Adrenal gland (tissue), 12 donors: ENCODE measurements around the gene ANTXR2. TPM values are rescaled to one million over a fixed set of nuclear protein-coding genes. Genes with fewer than 3 reads are reported as not detected.

Source experiments
- DNase-seq, 7 donors: peaks; one replicate each; pipeline ENCODE4 v3.0.0-alpha.2; 2019 to 2020
- H3K27ac ChIP-seq, 5 donors: fragments of 200-600 bp; sonication (generic) in 4 of 5; 1 replicate in 3 of 5; 2 replicates in 2 of 5; pipeline versions ENCODE4 v1.5.1 to v1.8.0; 2016 to 2020; ENCODE audit warnings: mild to moderate bottlenecking in 1 of 5
- H3K27me3 ChIP-seq: fragments of 200-600 bp; 2 replicates; pipeline ENCODE4 v1.8.0; 2021
- H3K36me3 ChIP-seq, 2 donors: fragments of 200-600 bp; replicated peaks in 1 of 2; 1 replicate in 1 of 2; 2 replicates in 1 of 2; pipeline versions ENCODE4 v1.5.1 to v1.8.0; 2018 to 2022
- H3K4me1 ChIP-seq, 2 donors: fragments of 200-600 bp; replicated peaks in 1 of 2; 1 replicate in 1 of 2; 2 replicates in 1 of 2; pipeline versions ENCODE4 v1.5.1 to v1.8.0; 2018 to 2021
- H3K4me3 ChIP-seq, 4 donors: fragments of 200-600 bp; sonication (generic) in 3 of 4; one replicate each; pipeline ENCODE4 v1.5.1; 2016 to 2018
- H3K9me3 ChIP-seq, 3 donors: fragments of 200-600 bp; sonication (generic) in 1 of 3; replicated peaks in 1 of 3; 1 replicate in 2 of 3; 2 replicates in 1 of 3; pipeline versions ENCODE4 v1.5.1 to v1.8.0; 2016 to 2021
- CTCF ChIP-seq, 6 experiments: fragments of 450-650 bp in 4 of 6; fragments of 200-600 bp in 2 of 6; sonication (generic) in 1 of 6; IDR thresholded peaks; 1 replicate in 5 of 6; 2 replicates in 1 of 6; pipeline versions ENCODE4 v1.5.1 to v1.8.0; 2016 to 2021; ENCODE audit warnings: antibody characterized with exemption in 6 of 6, mild to moderate bottlenecking in 2 of 6, moderate library complexity in 1 of 6
- POLR2A ChIP-seq, 2 donors: fragments of 450-650 bp; IDR thresholded peaks; one replicate each; pipeline ENCODE4 v1.6.1; 2017; ENCODE audit warnings: antibody characterized with exemption in 2 of 2, mild to moderate bottlenecking in 2 of 2, moderate library complexity in 1 of 2
- WGBS, 4 donors: extraction: QIAGEN DNeasy Blood & Tissue Kit in 2 of 4; methylation state at CpG; one replicate each; pipeline versions ENCODE4 v1.1.5 to v1.1.7; 2013 to 2017; 5-methylcytosine and 5-hydroxymethylcytosine counted together
- intact Hi-C, 2 donors: fragments of 100-400 bp; cut with DNase I; formaldehyde crosslinking; loops; one replicate each; pipeline versions ENCODE4 v1.14.1 to v1.15.0; 2022 to 2023
- polyA plus RNA-seq, 3 donors: library from polyadenylated mRNA; stranded (reverse); fragments of 200-250 nt in 2 of 3; fragments of 350-450 nt in 1 of 3; fragmentation: Illumina TruSeq in 1 of 3; extraction: RNeasy Lipid Tissue Mini Kit (QIAGEN cat#74804) in 1 of 3; gene quantifications; one replicate each; pipeline ENCODE4 v1.2.3, GENCODE V29; 2013 to 2014
- total RNA-seq, 9 donors: library from RNA; depleted of rRNA in 4 of 9; stranded (reverse); fragments of >200 nt in 4 of 9; fragments of 120-200 nt in 1 of 9; fragmentation: NEBNext Ultra II Directional in 1 of 9; extraction: Animal tissue kit (Norgen Biotek cat#: 25700) in 1 of 9; gene quantifications; one replicate each; pipeline versions ENCODE4 v1.1.0 to v1.2.4, GENCODE V29; 2013 to 2023
- donor health status: healthy with polysubstance abuse.
- donor health status: Bipolar disorder and iron deficiency.
- donor health status: DM: yes; HTN: yes; CAD: no.
- donor health status: DM: no; HTN: no; CAD: no.
- donor health status: DM: no; HTN: no; CAD: no.
- donor health status: DM: yes; HTN: yes; CAD: no.

ANTXR2 gene
- total and polyA plus RNA-seq, 12 donors, result 8.4 to 96.6 (median 57.7) TPM

- peak in 2 of 7 donors; percentile 20 to 32 for DNase-seq
- peak overlapping the region in 2 of 4 donors; percentile 3 to 11 for H3K4me3 ChIP-seq
- intact Hi-C loops, result no loop called here
- peak overlapping the region; percentile 0 to 75 (median 70) for H3K27ac ChIP-seq
- no peaks in the 10 kb centered on the region for H3K27me3 ChIP-seq
- peaks cover 0 to 7% of the 10 kb centered on the region in 2 donors for H3K36me3 ChIP-seq
- peaks cover 17 to 42% of the 10 kb centered on the region in 2 donors for H3K4me1 ChIP-seq
- peak in 1 of 2 donors; percentile 49 for TF ChIP-seq POLR2A (IDR thresholded peaks at IDR 0.05)
- TF ChIP-seq CTCF (IDR thresholded peaks at IDR 0.05), result no peak
- WGBS, 4 donors, result 27 to 36% (median 34%) methylated on average over 2 of the region's 2 CpGs
- no peaks in the 10 kb centered on the region for H3K9me3 ChIP-seq
Observed at GRCh38 chr4:80036949-80037685, 35.9 kb downstream of the ANTXR2 start.

- WGBS, 4 donors, result 55 to 75% (median 62%) methylated on average over 7 of the region's 7 CpGs
- Histone ChIP-seq H3K4me1 (peaks cover 17 to 42% of the 10 kb centered on the region in 2 donors), H3K4me3 (peak overlapping the region in 1 of 4 donors; percentile 11), H3K27me3 (no peaks in the 10 kb centered on the region), H3K9me3 (no peaks in the 10 kb centered on the region), H3K36me3 (peaks cover 0 to 11% of the 10 kb centered on the region in 2 donors), H3K27ac (peak overlapping the region; percentile 0 to 75 (median 70))
- intact Hi-C loops, result no loop called here
- no peak for TF ChIP-seq POLR2A (IDR thresholded peaks at IDR 0.05)
- no peak for TF ChIP-seq CTCF (IDR thresholded peaks at IDR 0.05)
- DNase-seq, result no peak
Observed at GRCh38 chr4:80036306-80036705, 36.7 kb downstream of the ANTXR2 start.

- WGBS, 4 donors, result 73 to 82% (median 76%) methylated on average over 2 of the region's 2 CpGs
- no peaks in the 10 kb centered on the region for H3K27me3 ChIP-seq
- H3K9me3 ChIP-seq, result no peaks in the 10 kb centered on the region
- H3K4me1 ChIP-seq, result peaks cover 17 to 42% of the 10 kb centered on the region in 2 donors
- TF ChIP-seq POLR2A (IDR thresholded peaks at IDR 0.05), result no peak
- no peak for TF ChIP-seq CTCF (IDR thresholded peaks at IDR 0.05)
- no peak for DNase-seq
- peaks cover 0 to 20% of the 10 kb centered on the region in 2 donors for H3K36me3 ChIP-seq
- intact Hi-C loops, result no loop called here
- no peak overlapping the region for H3K4me3 ChIP-seq
- peak overlapping the region in 1 of 5 donors; percentile 75 for H3K27ac ChIP-seq
Observed at GRCh38 chr4:80035336-80035735, 37.7 kb downstream of the ANTXR2 start.

GRCh38 chr4:80033581-80033980 lies 39.4 kb downstream of the ANTXR2 start:
- H3K27me3 ChIP-seq, result no peaks in the 10 kb centered on the region
- H3K27ac ChIP-seq, result no peak overlapping the region
- no peak for DNase-seq
- intact Hi-C loops, result no loop called here
- no peaks in the 10 kb centered on the region for H3K9me3 ChIP-seq
- no peak for TF ChIP-seq POLR2A (IDR thresholded peaks at IDR 0.05)
- TF ChIP-seq CTCF (IDR thresholded peaks at IDR 0.05), result peak in 1 of 6 experiments; percentile 7
- H3K4me3 ChIP-seq, result no peak overlapping the region
- H3K4me1 ChIP-seq, result peaks cover 17 to 41% of the 10 kb centered on the region in 2 donors
- peaks cover 0 to 25% of the 10 kb centered on the region in 2 donors for H3K36me3 ChIP-seq
